ENCODE measurements around the gene OSGIN1. TPM values are rescaled to one million over a fixed set of nuclear protein-coding genes. Genes with fewer than 3 reads are reported as not detected.

The OSGIN1 gene
- total RNA-seq, 2 donors from 2014 or later = 9.4 to 11.9 TPM

GRCh38 chr16:83933885-83934683 lies 19.0 kb upstream of the OSGIN1 start:
- H3K27ac ChIP-seq = no peak overlapping the region
- no peaks in the 10 kb centered on the region for H3K4me1 ChIP-seq
- no peak overlapping the region for H3K9ac ChIP-seq (ENCODE audit: low read depth in 2 of 2, low read length in 2 of 2)
- no peak overlapping the region for H3K4me3 ChIP-seq
- no peak for DNase-seq
- no peaks in the 10 kb centered on the region for H3K27me3 ChIP-seq
- intact Hi-C loops (cut with DNase I) = no loop called here
- H3K9me3 ChIP-seq = no peaks in the 10 kb centered on the region
- no peak for TF ChIP-seq CTCF (IDR thresholded peaks at IDR 0.05)
- no peaks in the 10 kb centered on the region for H3K36me3 ChIP-seq

GRCh38 chr16:83934684-83934977 lies 18.4 kb upstream of the OSGIN1 start:
- intact Hi-C loops (cut with DNase I) = no loop called here
- no peak for TF ChIP-seq CTCF (IDR thresholded peaks at IDR 0.05)
- H3K4me3 ChIP-seq = no peak overlapping the region
- H3K27ac ChIP-seq = no peak overlapping the region
- H3K36me3 ChIP-seq = no peaks in the 10 kb centered on the region
- no peak for DNase-seq
- no peaks in the 10 kb centered on the region for H3K27me3 ChIP-seq
- no peaks in the 10 kb centered on the region for H3K9me3 ChIP-seq
- no peaks in the 10 kb centered on the region for H3K4me1 ChIP-seq
- no peak overlapping the region for H3K9ac ChIP-seq (ENCODE audit: low read depth in 2 of 2, low read length in 2 of 2)

GRCh38 chr16:83935005-83935857 lies 17.8 kb upstream of the OSGIN1 start:
- Histone ChIP-seq H3K4me1 (no peaks in the 10 kb centered on the region), H3K9me3 (no peaks in the 10 kb centered on the region), H3K9ac (ENCODE audit: low read depth in 2 of 2, low read length in 2 of 2) (no peak overlapping the region), H3K27me3 (no peaks in the 10 kb centered on the region), H3K36me3 (no peaks in the 10 kb centered on the region), H3K27ac (no peak overlapping the region), H3K4me3 (no peak overlapping the region)
- intact Hi-C loops (cut with DNase I) = no loop called here
- DNase-seq = no peak
- no peak for TF ChIP-seq CTCF (IDR thresholded peaks at IDR 0.05)

- H3K4me1 ChIP-seq = no peaks in the 10 kb centered on the region
- intact Hi-C loops (cut with DNase I) = no loop called here
- no peak for DNase-seq
- H3K36me3 ChIP-seq = no peaks in the 10 kb centered on the region
- H3K27ac ChIP-seq = no peak overlapping the region
- H3K4me3 ChIP-seq = no peak overlapping the region
- H3K27me3 ChIP-seq = no peaks in the 10 kb centered on the region
- H3K9me3 ChIP-seq = no peaks in the 10 kb centered on the region
- no peak for TF ChIP-seq CTCF (IDR thresholded peaks at IDR 0.05)
- H3K9ac ChIP-seq (ENCODE audit: low read depth in 2 of 2, low read length in 2 of 2) = no peak overlapping the region
Measured at GRCh38 chr16:83935858-83936255, 17.2 kb upstream of the OSGIN1 start.

GRCh38 chr16:83936581-83937165 lies 16.4 kb upstream of the OSGIN1 start:
- DNase-seq = no peak
- no peaks in the 10 kb centered on the region for H3K27me3 ChIP-seq
- H3K9me3 ChIP-seq = no peaks in the 10 kb centered on the region
- H3K36me3 ChIP-seq = no peaks in the 10 kb centered on the region
- H3K4me3 ChIP-seq = no peak overlapping the region
- H3K9ac ChIP-seq (ENCODE audit: low read depth in 2 of 2, low read length in 2 of 2) = no peak overlapping the region
- intact Hi-C loops (cut with DNase I) = no loop called here
- H3K4me1 ChIP-seq = no peaks in the 10 kb centered on the region
- no peak for TF ChIP-seq CTCF (IDR thresholded peaks at IDR 0.05)
- H3K27ac ChIP-seq = no peak overlapping the region

Measured in colonic mucosa (tissue), 4 donors.